Umbilical cord (tissue), 2 donors: ENCODE results near the gene ZNF214. TPM values are rescaled to one million over a fixed set of nuclear protein-coding genes. Genes with fewer than 3 reads are reported as not detected.

Experiments
- DNase-seq: peaks from one replicate; pipeline ENCODE4 v3.0.0-alpha.2; 2015; ENCODE audit warnings: low spot score
- total RNA-seq: library from RNA; depleted of rRNA; stranded (reverse); fragments of >200 nt; gene quantifications from one replicate; pipeline ENCODE4 v1.2.3, GENCODE V29; 2014; ENCODE audit warnings: low replicate concordance; ENCODE audit not compliant: insufficient read depth

Gene ZNF214
- total RNA-seq, result 6.0 TPM

DNA sequence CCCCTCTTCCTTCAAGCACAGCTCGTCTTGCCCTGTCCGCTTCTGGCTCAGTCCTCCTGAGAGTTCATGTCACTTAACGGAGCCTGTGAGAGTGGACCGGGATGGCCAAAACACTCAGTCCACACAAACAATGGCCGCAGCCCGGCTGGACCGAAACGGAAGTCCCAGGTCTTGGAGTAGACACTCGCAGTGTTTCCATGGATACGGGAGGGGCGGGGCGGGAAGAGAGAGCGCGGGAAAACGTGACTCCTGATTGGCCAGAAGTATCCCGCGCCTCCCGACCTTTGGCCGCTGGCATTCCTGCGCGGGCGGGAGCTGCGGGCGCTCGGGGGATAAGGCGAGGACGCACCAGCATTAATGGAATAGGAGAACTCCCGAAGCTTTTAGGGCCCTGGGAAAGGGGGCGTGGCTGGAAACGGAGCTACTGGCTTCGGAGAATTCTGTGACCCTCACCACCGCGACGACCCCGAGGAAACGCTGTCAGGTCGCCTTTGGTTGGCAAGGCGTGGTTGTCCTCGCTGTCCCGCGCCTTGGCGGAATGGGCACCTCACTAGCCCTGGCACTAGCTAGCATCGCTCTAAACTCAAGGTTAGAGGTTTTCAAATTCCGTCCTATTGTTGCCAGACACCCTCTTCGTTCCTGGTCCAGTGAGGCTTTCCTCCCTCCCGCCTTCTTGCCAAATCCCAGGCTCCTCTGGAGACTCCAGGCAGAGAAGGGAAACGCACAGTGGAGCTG lies at the start of gene ZNF214, which contains the start of gene NLRP14:
TSS of gene ZNF214 (minus strand) at position 164 of the 735 bp plus-strand sequence. CDS start 17,511 bp downstream, outside the sequence.
TSS of gene NLRP14 (plus strand) at position 297 of the 735 bp plus-strand sequence. CDS start 18,108 bp downstream, outside the sequence.
- DNase-seq, result peak; percentile 97

DNA sequence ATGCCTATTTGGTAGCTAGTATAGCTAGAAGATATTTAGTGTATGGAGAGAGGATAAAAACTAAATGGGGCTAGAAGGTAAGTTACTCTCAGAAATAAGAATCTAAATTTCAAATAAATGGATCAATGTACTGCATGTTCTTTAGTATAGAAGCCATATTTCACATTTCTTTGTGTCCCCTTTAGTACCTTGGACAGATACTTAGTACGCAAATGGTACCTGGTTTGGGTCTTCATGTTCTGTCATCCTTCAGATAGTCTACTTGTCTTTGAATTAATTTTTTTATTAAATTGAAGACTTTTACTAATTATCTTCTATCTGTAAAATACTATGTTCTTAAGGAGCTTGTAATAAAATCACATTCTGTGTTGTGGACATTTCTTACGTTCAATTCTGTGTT lies 42.4 kb upstream of the ZNF214 start:
- DNase-seq, result no peak

DNA sequence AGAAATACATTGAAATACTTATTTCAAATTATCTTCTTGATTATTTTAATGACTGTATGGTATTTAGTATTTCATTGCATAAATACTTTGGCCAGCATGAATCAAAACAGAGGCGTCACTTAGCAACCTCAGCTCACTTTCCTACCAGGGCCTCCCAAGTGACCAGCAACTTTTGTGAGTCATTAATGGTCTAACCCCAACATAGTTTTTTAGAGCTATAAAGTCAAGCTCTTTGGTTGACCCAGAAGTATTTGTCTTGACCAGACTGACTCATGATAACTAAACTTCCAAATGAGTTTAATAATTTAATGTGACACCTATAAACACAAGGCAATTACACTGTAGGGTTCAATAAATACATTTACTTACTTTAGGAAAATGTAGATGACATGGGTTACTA lies 40.7 kb upstream of the ZNF214 start:
- no peak for DNase-seq

DNA sequence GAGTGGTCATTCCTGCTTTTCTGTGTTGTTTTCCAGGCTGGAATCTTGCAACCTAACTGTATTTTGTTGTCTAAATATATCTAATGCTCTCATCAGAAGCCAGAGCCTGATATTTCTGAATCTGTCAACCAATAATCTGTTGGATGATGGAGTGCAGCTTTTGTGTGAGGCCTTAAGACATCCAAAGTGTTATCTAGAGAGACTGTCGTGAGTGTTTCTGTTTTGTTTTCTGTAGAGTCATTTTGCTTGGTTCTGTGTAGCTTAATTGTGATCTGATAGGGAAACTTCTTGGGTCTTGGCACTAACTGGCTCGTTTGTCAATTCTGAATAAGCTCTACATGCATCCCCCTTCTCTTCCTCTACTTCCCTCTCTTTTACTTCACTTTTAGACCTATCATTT lies 37.5 kb upstream of the ZNF214 start:
- peak; percentile 11 for DNase-seq

DNA sequence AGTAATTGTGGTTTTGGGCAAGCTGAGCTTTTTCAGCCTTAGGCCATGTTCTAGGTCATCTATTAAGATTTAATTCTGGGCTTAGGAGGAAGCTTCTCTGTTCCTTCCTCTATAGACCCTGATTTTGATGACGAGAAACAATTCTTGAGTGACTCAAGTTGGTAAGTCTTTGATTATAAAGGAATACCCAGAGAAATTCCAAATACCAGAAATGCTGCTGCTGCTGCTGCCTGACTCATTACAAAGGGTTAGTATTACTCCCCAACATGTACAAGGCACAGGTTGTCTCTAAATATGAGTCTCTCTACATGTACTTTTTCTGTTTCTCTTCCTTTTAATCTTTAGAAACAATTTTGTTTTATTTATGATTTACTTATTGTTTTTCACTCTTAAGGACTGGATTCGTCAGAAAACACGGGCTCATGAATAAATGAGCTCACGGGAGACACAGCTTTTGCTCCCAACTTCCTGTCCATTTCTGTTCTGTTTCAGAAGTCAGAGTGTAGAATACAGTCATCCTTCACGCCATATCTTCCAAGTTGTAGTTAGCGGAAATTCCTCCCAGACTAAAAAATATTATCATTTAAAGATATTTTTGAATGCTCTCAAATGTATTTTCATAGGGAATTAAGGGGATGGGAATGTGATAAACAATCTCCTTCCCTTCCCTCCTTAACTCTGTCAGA lies 36.8 kb upstream of the ZNF214 start:
- peak; percentile 6 for DNase-seq

DNA sequence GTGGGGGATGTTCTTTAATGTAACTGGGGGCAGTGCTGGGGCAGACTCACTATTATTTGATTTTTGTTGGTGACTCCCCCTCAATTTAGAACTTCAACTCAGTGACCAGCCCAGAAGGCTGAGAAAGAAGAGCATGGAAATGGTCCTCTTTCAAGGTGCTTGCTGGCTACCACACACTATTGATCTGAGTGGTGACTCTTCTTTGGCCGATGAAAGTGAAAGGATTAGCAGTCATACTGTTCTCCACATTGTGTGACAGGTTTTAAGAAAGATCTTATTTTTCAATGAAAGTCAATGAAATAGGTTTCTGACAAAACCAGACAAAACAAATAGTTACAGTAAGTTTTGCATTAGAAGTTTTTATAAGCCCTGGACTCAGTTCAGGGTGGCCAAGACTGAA lies 30.0 kb upstream of the ZNF214 start:
- DNase-seq, result no peak

DNA sequence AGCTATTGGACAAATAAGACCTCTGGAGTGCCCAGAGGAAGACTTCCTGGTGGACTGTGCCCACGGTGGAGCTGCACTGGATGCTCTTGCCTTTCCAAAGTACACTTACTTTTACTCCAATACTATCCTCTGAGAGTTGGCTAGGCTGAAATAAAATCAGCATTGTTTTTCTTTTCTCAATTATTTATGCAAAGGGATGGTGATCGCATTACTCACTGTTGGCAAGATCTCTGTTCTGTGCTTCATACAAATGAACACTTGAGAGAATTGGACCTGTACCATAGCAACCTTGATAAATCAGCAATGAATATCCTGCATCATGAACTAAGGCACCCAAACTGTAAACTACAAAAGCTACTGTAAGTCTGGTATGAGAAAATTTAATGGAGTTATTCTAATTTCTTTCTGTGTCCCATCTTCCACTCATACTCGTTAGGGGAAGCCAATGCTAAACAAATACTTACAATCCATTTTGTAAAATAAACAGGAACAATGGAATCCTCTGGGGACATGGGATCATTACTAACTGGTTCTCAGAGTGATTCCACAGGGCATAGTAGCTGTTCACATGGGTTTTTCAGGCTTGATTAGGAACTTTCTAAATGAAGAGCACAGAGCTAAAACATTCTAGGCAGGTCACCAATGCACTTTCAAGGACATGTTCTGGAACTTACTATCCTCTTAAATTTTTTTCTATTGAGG lies 26.5 kb upstream of the ZNF214 start:
- no peak for DNase-seq

DNA sequence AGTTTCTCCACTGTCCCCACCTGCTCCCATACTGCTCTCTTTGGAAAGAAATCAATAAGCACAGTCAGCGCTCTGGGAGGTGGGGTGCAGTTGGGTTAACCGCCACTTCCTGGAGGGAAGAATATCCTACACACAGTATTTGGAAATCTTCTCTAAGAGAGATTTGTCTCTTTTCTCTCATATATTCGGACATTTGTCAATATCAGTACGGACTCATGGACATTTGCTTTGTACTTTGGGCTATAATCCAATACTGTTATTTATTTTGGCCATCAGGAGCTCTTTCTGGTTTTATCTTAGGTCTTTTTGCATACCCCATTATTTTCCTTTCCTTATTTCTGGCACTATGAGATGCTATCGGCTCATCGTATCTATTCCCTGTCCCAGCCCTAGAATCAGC lies 13.9 kb upstream of the ZNF214 start:
- no peak for DNase-seq

DNA sequence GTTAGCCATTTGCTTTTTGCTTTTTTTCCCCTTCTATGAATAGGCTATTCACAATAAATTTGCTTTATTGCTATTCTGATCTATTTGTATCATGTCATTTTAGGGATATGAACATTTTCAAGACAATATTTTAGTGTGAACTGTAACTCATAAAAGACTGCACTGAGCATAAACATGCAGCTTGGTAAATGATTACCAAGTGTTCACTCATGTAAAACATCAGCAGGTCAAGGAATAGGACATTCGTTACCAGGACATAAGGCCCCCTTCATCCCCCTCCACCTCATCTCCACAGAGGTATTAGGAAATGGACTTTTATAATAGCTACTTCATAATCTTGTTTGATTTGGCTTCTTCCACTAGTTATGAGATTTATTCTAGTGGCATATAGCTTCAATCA lies 12.5 kb upstream of the ZNF214 start:
- DNase-seq, result no peak

DNA sequence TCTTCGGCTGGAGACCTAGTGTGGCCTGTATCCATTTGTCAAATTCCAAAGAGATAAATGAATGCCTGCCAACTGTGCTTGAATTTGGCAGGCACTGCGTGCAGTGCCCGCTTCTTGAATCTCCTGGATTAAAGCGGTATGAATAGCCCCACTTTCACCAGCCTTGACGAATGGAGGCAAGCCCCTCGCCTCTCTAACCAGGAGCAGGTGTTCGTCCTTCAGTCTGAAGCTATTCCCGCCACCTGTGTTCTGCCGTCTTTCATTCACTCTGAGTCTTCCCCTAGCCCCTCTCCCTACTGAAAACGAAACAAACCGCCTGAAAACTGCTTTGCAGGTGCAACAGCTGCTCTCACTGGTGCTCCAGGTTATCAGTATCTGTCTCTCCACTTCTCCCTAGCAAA lies 11.3 kb upstream of the ZNF214 start:
- DNase-seq, result no peak

DNA sequence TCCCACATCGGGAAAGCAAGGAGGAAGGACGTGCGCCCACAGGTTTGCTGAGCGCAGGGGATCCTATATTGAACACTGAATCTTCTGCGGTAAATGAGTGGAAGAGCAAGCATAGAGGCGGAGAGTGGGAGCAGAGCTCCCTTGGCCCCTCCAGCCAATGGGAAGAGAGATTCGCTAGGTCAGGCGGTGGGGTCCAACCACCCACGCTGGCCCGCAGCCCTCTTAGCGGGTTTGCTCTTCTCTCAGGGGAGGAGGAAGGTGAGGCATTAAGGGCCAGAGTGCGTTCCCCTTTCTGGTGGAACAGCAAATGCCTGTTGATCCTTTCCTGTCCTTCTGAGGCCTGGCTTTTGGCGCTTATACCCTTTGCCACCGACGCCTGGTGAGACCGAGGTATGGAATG lies 10.7 kb upstream of the ZNF214 start:
- no peak for DNase-seq

DNA sequence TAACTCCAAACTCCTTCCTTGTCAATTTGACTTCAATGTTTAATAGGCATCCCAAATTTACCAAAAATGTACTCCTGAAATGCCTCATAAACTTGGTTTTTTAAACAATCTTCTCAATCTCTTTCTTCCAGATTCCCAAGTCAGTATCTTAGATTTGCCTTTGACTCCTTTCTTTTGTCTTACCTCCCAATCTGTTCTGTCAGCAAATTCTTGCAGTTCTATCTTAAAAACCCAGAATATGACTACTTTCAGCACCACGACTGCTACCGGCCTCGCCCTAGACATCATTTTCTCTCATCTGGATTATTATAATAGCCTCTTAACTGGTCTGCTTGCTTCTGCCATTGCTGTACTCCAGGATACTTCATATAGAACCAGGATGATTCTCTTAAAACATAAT lies 8.0 kb upstream of the ZNF214 start:
- no peak for DNase-seq

DNA sequence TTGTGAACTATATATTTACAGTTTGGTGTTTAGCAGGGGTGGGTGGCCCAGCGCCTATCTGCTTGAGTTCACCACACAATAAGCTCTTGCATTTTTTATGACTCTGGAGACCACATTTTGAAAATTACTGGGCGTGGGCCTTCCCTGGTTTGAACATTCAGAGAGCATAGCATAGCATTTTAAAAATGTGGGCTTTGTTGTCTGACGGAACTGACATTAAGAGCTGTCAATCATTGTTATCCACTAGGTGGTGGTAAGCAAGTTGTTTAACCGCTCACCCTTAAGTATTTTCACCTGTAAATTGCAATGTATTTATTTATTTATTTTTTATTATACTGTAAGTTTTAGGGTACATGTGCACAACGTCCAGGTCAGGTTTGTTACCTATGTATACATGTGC lies 1.2 kb upstream of the ZNF214 start:
- no peak for DNase-seq

DNA sequence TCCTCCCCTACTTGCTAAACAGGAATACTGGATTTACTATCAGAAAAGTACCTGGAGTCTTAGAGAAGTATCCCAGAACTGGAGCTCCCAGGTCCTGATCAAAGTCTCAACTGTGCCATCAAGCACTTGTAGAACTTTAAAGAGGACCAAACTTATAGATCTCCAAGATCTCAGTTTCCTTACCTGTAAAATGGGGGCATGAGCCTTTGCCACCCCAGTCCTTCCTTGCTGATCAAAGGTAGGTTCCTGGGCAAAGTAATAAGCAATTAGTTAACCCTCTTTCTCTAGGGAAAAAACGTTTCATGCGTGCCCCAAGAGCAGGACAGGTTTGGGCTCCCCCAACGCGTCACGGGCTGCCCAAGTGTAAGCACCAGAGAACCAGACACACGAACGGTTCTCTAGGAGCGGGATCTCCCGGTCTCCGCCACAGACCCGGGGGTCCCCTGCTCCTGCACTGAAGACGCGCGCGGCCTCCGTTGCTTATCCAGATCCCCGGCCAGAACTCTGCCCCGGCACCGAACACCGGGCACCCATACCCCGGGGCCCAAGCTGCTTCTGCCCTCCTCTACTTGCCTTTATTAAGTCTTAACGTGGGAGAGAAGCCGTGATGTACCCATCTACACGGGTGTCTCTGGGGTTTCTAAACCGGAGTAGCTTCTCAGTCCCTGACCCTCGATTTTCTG lies 505 bp downstream of the ZNF214 start:
- peak; percentile 3 for DNase-seq

DNA sequence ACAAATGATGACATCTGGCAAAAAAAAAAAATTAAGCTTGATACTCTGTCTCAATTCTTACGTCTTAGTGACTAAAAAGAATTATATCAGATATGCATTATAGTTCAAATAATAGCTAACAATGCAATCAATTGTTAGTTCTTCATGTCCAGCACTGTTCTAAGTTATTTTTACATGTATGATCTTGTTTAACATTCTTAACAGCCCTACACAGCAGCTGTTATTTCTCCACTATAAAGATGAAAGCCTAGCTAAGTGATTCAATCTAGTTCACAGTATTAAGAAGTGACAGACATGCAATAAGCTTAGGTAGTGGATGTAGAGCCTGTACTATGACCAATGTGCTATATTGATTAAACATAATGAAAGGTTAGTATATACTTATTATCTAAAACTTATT lies 4.1 kb downstream of the ZNF214 start:
- DNase-seq, result no peak

DNA sequence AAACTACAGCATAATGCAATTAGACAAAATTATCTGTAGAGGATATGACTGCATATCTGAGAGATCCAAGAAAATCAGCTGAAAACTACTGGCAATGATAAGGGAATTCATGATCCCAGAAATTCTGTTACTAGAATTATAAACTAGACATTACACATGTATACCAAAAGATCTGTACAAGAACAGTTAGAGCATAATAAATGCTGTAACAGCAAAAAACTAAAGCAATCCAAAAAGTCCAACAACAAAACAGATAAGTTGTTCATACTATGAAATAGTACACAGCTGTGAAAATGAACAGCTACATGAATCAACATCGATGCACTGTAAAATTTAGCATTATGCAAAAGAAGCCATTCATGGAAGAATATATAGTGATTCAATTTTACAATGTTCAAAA lies 6.0 kb downstream of the ZNF214 start:
- no peak for DNase-seq

DNA sequence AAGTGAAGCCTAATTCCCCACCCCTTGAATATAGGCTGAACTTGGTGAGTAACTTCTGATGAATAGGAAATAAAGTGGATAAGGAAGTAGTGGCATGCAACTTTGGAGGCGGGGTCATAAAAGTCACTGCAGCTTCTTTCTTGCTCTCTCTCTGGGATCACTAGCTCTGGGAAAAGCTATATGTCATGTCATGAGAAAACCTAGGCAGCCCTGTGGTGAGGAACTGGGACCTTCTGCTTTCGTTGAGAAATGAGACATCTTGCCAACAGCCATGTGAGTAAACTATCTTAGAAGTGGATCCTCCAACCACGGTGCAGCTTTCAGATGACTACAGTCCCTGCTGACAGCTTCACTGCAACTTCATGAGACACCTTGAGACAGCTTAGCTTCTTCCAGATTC lies 15.7 kb downstream of the ZNF214 start:
- DNase-seq, result no peak

DNA sequence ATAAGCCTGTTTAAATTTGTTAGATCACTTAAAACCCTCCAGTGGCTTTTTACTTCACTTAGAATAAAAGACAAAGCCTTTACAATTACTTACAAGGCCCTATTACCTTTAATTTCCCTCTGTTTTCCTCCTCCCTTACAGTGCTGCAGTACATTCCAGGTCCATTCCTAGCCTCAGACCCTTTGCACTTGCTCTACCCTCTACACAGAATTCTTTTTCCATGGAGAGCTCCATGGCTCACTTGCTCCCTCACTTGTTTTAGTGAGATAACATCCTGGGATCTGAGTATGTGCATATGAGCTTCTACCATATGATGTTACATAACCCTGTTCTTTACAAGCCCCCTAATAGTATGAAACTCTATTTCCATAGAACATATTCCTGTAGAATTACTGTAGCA lies 24.4 kb downstream of the ZNF214 start:
- no peak for DNase-seq

DNA sequence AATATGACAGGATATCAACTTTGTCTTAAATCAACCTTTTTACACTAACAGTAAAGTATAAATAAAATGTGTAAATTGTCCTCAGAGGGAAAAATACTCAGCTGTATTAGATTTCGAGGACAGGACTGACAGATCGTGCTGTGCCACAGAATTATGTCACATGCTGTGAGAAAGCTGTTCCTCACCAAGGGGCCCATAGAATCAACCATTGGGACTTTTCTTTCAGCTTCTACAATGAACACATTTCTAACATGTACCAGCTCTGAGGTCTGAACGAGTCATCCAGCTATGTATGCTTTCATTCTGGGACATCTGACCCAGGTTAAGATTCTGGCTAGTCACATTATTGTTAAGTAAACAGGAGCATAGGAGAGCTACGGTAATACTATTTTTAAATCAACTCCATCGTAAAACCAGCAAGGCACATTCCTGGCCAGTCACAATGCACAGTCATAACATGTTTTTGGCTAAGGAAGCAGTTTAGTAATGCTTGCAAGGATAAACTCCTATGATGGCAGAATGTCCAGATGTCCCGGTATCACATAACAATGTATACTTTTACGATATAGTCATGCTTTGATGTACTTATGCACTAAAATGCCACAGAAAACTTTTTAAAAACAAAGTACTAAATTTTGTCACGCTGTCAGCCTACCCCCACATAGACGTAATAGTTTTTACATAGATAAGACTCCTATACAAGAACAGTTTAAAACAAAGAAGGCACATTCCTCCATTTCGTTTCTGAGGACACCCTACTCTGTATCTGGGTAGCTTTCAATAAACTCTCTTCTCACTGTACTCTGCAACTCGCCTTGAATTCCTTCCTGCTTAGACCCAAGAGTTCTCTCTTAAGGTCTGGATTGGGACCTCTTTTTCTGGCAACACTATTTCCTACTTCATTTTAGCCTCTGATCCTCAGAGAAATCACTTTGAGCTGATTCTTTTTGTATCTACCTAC lies 27.4 kb downstream of the ZNF214 start:
- peak; percentile 59 for DNase-seq

DNA sequence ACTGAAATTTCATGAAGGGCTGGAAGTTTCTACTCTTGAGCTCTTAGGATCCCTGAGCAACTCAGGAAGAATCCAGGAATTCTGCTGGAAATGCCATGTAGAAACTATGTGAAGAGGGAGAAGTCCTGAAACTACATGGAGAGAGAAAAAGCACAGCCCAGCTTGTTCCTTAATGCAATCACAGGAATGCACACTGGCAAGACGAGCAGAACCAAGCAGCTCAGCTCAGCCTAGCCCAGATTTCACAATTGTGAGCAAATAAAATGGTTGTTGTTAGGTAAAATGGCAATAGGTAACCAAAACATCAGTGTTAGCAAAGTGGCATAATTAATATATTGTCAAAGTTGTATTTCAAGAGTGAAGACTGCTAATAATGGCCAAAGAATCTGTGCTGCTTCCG lies 28.1 kb downstream of the ZNF214 start:
- DNase-seq, result peak; percentile 8

DNA sequence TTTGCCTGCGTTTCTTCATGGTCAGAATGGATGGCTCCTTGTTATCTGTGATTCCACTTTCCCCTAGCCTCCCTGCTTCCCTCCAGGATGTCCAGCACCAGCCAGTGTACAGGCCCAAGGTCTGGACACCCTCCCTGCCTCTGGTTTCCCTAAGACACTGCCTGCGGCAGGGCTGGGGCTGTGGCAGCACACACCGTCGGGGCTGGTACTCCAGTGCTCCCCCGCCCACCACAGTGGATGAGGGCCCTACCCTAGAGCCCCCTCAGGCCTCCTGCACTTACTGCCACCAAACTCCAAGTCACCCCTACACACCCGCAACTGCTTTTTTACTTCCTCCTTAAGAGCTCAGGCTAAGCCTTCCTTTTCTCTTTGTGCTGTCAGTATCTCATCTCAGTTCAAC lies 28.9 kb downstream of the ZNF214 start:
- no peak for DNase-seq
